HepG2 (cell line): ENCODE data around the gene MTA1. TPM values are rescaled to one million over a fixed set of nuclear protein-coding genes. Genes with fewer than 3 reads are reported as not detected.

Source experiments
- ARID2 ChIP-seq: sonication (generic); formaldehyde crosslinking; IDR thresholded peaks from 2 replicates; pipeline ENCODE4 v1.8.1; 2022; ENCODE audit warnings: mild to moderate bottlenecking, missing genetic modification reagents, borderline replicate concordance
- ATF3 ChIP-seq: sonication (generic); formaldehyde crosslinking; IDR thresholded peaks from 2 replicates; pipeline ENCODE4 v1.4.0; 2020; ENCODE audit warnings: missing genetic modification reagents
- ATF5 ChIP-seq: sonication (generic); formaldehyde crosslinking; IDR thresholded peaks from 2 replicates; pipeline ENCODE4 v1.4.0; 2020; ENCODE audit warnings: mild to moderate bottlenecking, low read depth, missing genetic modification reagents
- CREB1 ChIP-seq, 2 experiments: fragments of 450-650 bp in 1 of 2; IDR thresholded peaks; 2 replicates each; pipeline ENCODE4 v1.6.1; 2016 to 2017; ENCODE audit warnings: control low read depth in 1 of 2, mild to moderate bottlenecking in 1 of 2, missing compliant biosample characterization in 1 of 2, missing genetic modification characterization in 1 of 2
- ELF4 ChIP-seq: sonication (generic); formaldehyde crosslinking; IDR thresholded peaks from 2 replicates; pipeline ENCODE4 v1.5.0; 2020; ENCODE audit warnings: missing genetic modification reagents, mild to moderate bottlenecking, moderate library complexity, borderline replicate concordance
- HES4 ChIP-seq: sonication (generic); formaldehyde crosslinking; IDR thresholded peaks from 2 replicates; pipeline ENCODE4 v1.9.0; 2021; ENCODE audit warnings: mild to moderate bottlenecking, missing genetic modification reagents, borderline replicate concordance
- HOXA7 ChIP-seq: sonication (generic); formaldehyde crosslinking; IDR thresholded peaks from 2 replicates; pipeline ENCODE4 v1.8.1; 2022; ENCODE audit warnings: mild to moderate bottlenecking, missing genetic modification reagents, moderate library complexity
- HOXD1 ChIP-seq: sonication (generic); formaldehyde crosslinking; IDR thresholded peaks from 2 replicates; pipeline ENCODE4 v1.5.0; 2020; ENCODE audit warnings: missing genetic modification reagents
- MED8 ChIP-seq: sonication (generic); formaldehyde crosslinking; IDR thresholded peaks from 2 replicates; pipeline ENCODE4 v1.8.1; 2023; ENCODE audit warnings: mild to moderate bottlenecking, missing genetic modification reagents; ENCODE audit not compliant: insufficient replicate concordance
- RFX1 ChIP-seq: fragments of 450-650 bp; IDR thresholded peaks from 2 replicates; pipeline ENCODE4 v1.6.1; 2017
- SRSF1 ChIP-seq: fragments of 200-400 bp; formaldehyde crosslinking; optimal IDR thresholded peaks from 2 replicates; pipeline ENCODE3; 2017; ENCODE audit warnings: mild to moderate bottlenecking, low read depth, low read length, moderate library complexity
- ZBTB39 ChIP-seq: sonication (generic); formaldehyde crosslinking; IDR thresholded peaks from 2 replicates; pipeline ENCODE4 v1.5.0; 2020; ENCODE audit warnings: missing genetic modification reagents
- ZNF274 ChIP-seq: sonication (generic); formaldehyde crosslinking; IDR thresholded peaks from 2 replicates; pipeline ENCODE4 v1.5.1; 2020; ENCODE audit warnings: mild to moderate bottlenecking, missing genetic modification reagents
- ZNF414 ChIP-seq: sonication (generic); formaldehyde crosslinking; IDR thresholded peaks from 2 replicates; pipeline ENCODE4 v1.5.0; 2020; ENCODE audit warnings: missing genetic modification reagents
- ZNF512 ChIP-seq: sonication (generic); formaldehyde crosslinking; IDR thresholded peaks from 2 replicates; pipeline ENCODE4 v1.4.0; 2020; ENCODE audit warnings: mild to moderate bottlenecking, missing genetic modification reagents
- ZNF784 ChIP-seq: sonication (generic); formaldehyde crosslinking; IDR thresholded peaks from 2 replicates; pipeline ENCODE4 v1.5.1; 2020; ENCODE audit warnings: missing genetic modification reagents, mild to moderate bottlenecking, borderline replicate concordance
- ZNF792 ChIP-seq: IDR thresholded peaks from 2 replicates; pipeline ENCODE4 v1.6.1; 2016
- ZNF891 ChIP-seq: sonication (generic); formaldehyde crosslinking; IDR thresholded peaks from 2 replicates; pipeline ENCODE4 v1.5.0; 2020; ENCODE audit warnings: mild to moderate bottlenecking, missing genetic modification reagents
- ZZZ3 ChIP-seq: sonication (generic); formaldehyde crosslinking; IDR thresholded peaks from 2 replicates; pipeline ENCODE4 v1.4.0; 2020; ENCODE audit warnings: missing genetic modification reagents, mild to moderate bottlenecking, borderline replicate concordance
- polyA plus RNA-seq, 8 experiments: library from polyadenylated mRNA; depleted of rRNA in 3 of 8; stranded (reverse) in 7 of 8; unstranded in 1 of 8; fragments of >200 nt; fragmentation: Illumina TruSeq in 4 of 8; extraction: Trizol in 4 of 8; gene quantifications; 2 replicates each; pipeline versions ENCODE4 v1.2.1 to v1.2.3, GENCODE V29; 2011 to 2016; ENCODE audit warnings: low read depth in 4 of 8, missing spikeins in 1 of 8, mixed read lengths in 1 of 8; ENCODE audit not compliant: insufficient read depth in 1 of 8
- total RNA-seq, 5 experiments: library from RNA; depleted of rRNA; stranded (reverse); fragments of >200 nt; fragmentation: Illumina TruSeq; extraction: Trizol; gene quantifications; 2 replicates each; pipeline ENCODE4 v1.2.3, GENCODE V29; 2016; ENCODE audit warnings: low read depth in 1 of 5
- TF ChIP-seq, protein P1 (sequence below): sonication (generic); formaldehyde crosslinking; IDR thresholded peaks from 2 replicates; pipeline ENCODE4 v1.8.0; 2022; ENCODE audit warnings: mild to moderate bottlenecking, missing genetic modification reagents; ENCODE audit not compliant: insufficient replicate concordance

MTA1 gene
- total and polyA plus RNA-seq, 2 of the 13 experiments (the other 11 are each of a cell fraction or from before 2014, with no cell fraction given): 35.2 to 85.8 TPM

DNA sequence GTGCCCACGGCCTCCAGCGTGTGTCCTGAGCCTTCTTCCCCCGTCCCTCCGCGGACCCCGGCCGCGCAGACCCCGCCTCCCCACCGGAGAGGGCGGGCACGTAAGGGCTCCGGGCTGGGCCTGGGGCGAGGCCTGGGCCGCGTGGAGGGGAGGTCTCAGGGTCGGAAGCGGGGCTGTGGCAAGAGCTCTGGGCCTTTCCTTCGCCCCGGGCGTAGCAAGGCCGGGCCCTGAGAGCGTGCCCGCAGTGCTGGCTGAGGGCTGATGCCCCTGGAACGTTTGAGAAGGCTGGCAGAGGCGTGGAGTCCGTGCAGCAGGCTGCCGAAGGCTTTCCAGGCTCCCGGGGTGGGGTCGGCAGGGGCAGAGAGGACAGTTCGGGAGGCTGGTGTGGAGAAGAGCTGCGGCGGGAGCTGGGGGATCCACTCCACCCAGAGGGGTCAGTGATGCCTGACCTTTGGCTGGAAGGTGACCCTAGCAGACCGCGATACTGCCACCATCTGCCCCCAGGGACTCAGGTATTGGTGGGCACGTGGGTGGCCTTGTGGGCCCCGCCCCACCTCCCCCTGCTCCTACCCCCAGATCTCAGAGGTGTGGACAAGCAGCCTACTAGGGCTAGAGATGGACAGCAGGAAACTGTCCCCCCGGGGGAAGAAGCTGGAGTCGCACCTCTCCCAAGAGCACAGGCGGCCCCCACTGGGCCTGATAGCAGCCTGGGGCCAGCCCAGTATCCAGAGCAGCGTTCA is 20.7 kb upstream of the MTA1 start (continued):
- TF ChIP-seq HOXA7: peak; percentile 90; the same call in 1 of the 2 replicates
- TF ChIP-seq ARID2 (CRISPR knock-in tag): no peak
- TF ChIP-seq ATF5 (CRISPR knock-in tag): 0 out of 2 replicates have a peak, but pooled peaks have one; percentile 54
- TF ChIP-seq HES4 (CRISPR knock-in tag): peak; percentile 94
- TF ChIP-seq ZNF792 (CRISPR knock-in tag): peak; percentile 74; the same call in 1 of the 2 replicates
- peak; percentile 78; the same call in 1 of the 2 replicates for TF ChIP-seq ZNF784
- TF ChIP-seq ELF4: 0 out of 2 replicates have a peak, but pooled peaks have one; percentile 40
- peak; percentile 59 for TF ChIP-seq ZNF891 (CRISPR knock-in tag)
- TF ChIP-seq CREB1 (IDR thresholded peaks at IDR 0.05): no peak
- TF ChIP-seq CREB1 (CRISPR knock-in tag; IDR thresholded peaks at IDR 0.05): no peak
- TF ChIP-seq RFX1: no peak
- no peak for TF ChIP-seq ATF3
- TF ChIP-seq, protein P1, sequence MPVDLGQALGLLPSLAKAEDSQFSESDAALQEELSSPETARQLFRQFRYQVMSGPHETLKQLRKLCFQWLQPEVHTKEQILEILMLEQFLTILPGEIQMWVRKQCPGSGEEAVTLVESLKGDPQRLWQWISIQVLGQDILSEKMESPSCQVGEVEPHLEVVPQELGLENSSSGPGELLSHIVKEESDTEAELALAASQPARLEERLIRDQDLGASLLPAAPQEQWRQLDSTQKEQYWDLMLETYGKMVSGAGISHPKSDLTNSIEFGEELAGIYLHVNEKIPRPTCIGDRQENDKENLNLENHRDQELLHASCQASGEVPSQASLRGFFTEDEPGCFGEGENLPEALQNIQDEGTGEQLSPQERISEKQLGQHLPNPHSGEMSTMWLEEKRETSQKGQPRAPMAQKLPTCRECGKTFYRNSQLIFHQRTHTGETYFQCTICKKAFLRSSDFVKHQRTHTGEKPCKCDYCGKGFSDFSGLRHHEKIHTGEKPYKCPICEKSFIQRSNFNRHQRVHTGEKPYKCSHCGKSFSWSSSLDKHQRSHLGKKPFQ: no peak
- peak; percentile 37 for TF ChIP-seq ZZZ3 (CRISPR knock-in tag)
- peak; percentile 83; the same call in 1 of the 2 replicates for TF ChIP-seq ZNF274
- no peak for TF ChIP-seq MED8 (CRISPR knock-in tag)
- TF ChIP-seq ZNF414: no peak
- no peak for TF ChIP-seq ZNF512 (CRISPR knock-in tag)
- no peak for TF ChIP-seq SRSF1
- peak; percentile 66 for TF ChIP-seq ZBTB39 (CRISPR knock-in tag)
- no peak for TF ChIP-seq HOXD1 (CRISPR knock-in tag)
